Stomach (tissue), 4 donors: ENCODE measurements around the gene FUS.

Source experiments
- POLR2A ChIP-seq, 4 donors: fragments of 450-650 bp; IDR thresholded peaks; one replicate each; pipeline ENCODE4 v1.6.1; 2016; ENCODE audit warnings: antibody characterized with exemption in 4 of 4, control low read depth in 2 of 4, mild to moderate bottlenecking in 1 of 4, moderate library complexity in 1 of 4
- POLR2AphosphoS5 ChIP-seq, 3 donors: sonication (generic); formaldehyde crosslinking; IDR thresholded peaks; one replicate each; pipeline ENCODE4 v1.6.1; 2016; ENCODE audit warnings: antibody characterized with exemption in 3 of 3
- TF ChIP-seq, protein P1 (sequence below), 7 experiments: fragments of 450-650 bp in 4 of 7; fragments of 200-600 bp in 3 of 7; sonication (generic) in 3 of 7; IDR thresholded peaks; one replicate each; pipeline ENCODE4 v1.5.1; 2016 to 2019; ENCODE audit warnings: antibody characterized with exemption in 7 of 7, control low read depth in 2 of 7, mild to moderate bottlenecking in 1 of 7

DNA sequence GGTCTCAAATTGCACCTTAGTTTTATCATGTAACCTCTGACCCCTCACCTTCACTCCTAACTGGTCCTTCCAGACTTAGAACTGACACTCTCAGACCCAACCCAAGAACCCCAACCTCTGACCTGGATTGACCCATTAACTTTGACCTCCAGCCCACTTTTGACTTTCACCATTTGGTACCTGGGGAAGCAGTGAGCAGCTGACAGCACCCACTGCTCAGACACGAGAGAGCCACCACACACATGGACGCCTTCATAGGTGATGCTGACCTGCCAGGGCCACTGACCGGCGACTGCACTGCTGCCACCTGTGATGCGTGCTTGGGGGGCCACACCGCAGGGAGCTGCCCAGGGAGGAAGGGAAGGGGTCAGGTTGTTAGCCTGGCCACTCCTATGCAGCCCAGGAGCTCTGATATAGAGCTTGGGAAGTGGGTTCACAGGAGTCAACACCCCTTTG is 46.9 kb upstream of the FUS start:
- TF ChIP-seq, protein P1, sequence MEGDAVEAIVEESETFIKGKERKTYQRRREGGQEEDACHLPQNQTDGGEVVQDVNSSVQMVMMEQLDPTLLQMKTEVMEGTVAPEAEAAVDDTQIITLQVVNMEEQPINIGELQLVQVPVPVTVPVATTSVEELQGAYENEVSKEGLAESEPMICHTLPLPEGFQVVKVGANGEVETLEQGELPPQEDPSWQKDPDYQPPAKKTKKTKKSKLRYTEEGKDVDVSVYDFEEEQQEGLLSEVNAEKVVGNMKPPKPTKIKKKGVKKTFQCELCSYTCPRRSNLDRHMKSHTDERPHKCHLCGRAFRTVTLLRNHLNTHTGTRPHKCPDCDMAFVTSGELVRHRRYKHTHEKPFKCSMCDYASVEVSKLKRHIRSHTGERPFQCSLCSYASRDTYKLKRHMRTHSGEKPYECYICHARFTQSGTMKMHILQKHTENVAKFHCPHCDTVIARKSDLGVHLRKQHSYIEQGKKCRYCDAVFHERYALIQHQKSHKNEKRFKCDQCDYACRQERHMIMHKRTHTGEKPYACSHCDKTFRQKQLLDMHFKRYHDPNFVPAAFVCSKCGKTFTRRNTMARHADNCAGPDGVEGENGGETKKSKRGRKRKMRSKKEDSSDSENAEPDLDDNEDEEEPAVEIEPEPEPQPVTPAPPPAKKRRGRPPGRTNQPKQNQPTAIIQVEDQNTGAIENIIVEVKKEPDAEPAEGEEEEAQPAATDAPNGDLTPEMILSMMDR (IDR thresholded peaks at IDR 0.05) = no peak
- TF ChIP-seq POLR2A (IDR thresholded peaks at IDR 0.05) (no peak), POLR2AphosphoS5 (IDR thresholded peaks at IDR 0.05) (no peak)
